Fibroblast of skin of right biceps (primary cell): ENCODE results near the gene IST1.

Experiments
- DNase-seq: peaks from one replicate; pipeline ENCODE4 v3.0.0-alpha.2; 2013

The IST1 gene

DNA sequence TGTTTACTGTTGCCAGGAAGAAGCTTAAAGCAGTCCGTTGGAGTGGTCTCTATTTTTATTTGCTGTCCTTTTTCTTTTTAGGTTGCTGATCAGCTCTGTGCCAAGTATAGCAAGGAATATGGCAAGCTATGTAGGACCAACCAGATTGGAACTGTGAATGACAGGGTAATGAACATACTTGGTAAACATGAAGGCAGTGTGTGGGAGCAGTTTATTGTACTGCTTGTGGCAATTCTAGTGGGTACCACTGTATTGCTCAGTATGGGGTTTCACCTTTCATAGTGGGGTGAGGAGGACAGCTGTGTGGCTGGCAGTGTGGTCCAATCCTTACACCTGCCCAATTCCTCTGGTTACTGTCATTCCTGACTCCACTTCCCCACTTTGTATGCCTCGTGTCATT, 25.3 kb downstream of the IST1 start:
- DNase-seq, result no peak

DNA sequence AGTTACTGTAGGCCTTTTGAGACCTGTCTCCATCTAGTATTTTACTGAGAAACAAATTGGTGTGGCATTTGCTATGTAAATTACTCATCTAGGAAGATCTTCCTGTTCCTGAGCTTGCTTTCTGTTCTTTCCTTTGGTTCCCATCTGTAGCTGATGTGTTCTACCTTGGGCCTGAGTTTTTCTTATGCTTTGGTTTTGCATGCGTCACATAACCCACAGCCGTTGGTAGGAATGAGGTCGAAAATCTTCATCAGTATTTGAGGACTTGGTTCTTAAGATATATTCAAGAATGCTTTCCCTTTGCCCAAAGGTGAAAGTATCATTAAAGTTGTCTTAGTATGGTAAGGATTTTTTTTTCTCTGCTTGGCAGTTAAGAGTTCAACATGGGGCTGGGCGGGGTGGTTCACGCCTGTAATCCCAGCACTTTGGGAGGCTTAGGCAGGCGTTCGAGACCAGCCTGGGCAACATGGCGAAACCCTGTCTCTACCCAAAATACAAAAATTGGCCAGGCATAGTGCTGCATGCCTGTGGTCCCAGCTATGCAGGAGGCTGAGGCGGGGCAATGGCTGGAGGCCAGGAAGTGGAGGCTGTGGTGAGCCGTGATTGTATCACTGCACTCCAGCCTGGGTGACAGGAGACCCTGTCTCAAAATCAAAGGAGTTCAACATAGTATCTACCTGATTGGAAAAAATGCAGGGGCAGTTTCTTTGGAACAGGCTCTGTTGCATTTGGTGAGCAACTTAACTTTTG, 28.8 kb downstream of the IST1 start:
- peak; percentile 45 for DNase-seq

DNA sequence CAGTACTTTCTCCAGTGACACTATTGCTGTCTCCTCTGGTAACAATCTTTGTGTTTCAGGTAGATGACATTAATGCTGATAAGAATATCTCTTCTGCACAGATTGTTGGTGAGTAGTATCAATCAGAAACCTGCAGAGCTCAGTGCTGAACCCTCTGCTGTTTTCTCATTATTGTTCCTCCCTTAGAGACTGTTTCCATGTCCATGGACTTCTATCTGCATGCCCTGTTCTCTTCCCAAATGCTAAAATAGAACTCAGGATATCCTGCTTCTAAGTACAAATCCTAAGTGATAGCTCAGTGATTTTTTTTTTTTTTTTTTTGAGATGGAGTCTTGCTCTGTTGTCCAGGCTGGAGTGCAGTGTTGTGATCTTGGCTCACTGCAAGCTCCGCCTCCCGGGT, 29.4 kb downstream of the IST1 start:
- no peak for DNase-seq

DNA sequence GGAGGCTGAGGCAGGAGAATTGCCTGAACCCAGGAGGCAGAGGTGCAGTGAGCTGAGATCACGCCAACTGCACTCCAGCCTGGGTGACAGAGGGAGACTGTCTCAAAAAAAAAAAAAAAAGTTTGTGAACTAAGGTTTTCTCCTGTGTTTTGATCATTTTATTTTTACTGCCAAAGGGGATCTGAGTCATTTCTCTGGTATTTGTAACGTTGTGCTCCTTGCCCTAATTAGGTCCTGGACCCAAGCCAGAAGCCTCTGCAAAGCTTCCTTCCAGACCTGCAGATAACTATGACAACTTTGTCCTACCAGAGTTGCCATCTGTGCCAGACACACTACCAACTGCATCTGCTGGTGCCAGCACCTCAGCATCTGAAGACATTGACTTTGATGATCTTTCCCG, 32.1 kb downstream of the IST1 start:
- DNase-seq, result peak; percentile 96

DNA sequence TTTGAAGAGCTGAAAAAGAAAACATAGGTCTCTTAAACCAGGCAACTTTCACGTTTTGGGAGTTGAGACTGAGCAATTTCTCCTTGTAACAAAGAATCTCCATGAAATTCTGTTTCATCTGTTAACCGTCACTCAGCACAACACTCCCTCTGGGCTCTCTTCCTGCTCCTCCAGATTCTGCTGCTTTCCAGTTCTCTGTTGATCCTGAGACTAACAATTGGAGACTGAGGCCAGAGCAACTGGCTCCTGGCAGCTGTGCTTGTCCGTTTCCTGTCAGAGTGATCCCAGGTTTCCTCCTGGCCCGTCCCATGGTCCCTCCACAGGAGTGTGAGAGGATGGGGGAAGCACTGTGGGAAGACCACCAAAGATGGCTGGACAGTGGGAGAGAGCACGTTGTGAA, 32.5 kb downstream of the IST1 start:
- no peak for DNase-seq

DNA sequence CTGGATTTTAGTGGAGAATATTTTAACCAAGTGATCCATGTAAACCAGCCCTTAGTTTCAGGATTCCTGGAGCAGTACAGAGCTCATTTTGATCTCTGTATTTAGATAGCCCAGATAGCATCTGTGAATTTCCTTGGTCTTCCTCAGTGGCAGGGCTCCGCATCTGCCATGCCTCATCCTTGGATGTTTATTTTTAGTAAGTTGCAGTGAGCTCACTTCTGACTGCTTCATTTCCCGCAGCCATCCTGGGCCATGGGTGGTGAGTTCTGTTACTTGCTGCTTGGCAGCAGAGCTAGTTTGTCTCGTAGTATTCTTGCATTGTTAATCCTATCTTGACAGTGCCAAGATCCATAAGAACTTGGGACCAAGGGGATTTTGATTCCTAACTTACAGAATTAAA, 33.7 kb downstream of the IST1 start:
- DNase-seq, result peak; percentile 77

DNA sequence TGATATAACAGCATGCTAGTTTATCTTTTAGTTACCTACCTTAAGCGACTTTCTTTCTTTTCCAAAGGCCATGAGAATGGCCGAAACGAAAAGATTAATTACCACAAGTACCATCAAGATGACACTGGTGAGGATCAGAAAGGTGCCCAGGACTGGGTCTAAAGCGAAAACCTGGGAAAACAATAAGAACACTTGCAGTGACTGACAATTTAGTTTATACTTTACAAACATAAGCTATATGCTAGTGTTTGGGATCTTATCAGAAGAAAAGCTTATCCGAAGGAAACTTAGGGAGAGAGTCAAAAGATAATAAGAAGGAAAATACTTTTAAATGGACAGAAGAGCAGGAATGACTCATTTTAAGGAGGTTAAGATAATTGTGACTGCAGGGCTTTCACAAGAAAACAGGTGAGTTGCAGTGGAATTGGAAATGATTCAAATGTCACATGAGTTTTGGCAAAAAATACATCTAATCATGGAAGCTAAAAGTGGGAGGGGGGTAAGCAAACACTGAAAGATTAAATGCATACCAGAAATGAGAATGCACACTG, 34.8 kb downstream of the IST1 start:
- DNase-seq, result no peak

DNA sequence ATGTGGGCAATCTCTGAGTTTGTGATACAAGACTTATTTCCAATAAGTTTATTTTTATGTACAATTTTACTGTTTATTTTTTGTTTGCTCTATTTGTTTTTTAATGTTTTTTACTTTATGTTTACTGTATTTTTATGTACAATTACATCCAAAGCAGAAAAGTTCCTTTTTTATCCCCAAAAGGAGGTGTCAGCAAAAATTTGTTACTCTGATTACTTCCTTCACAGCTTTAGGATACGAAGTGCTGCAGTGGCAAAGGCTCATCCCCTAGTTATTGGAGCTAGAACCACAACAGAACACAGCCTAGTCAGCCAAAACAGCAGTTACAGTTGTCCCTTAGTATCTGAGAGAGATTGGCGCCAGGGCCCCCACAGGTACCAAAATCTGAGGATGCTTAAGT, 35.7 kb downstream of the IST1 start:
- no peak for DNase-seq

DNA sequence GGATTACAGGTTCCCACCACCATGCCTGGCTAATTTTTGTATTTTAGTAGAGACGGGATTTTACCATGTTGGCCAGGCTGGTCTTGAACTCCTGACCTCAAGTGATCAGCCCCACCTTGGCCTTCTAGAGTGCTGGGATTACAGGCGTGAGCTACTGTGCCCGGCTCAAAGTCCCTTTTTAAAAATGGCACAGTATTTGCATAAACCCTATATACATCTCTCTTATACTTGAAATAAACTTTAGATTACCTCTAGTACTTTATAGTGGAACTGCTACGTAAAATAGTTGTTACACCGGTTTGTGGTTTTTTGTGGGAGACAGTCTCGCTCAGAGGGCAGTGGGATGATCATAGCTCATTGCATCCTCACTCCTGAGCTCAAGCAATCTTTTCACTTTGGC, 36.3 kb downstream of the IST1 start:
- DNase-seq, result no peak

DNA sequence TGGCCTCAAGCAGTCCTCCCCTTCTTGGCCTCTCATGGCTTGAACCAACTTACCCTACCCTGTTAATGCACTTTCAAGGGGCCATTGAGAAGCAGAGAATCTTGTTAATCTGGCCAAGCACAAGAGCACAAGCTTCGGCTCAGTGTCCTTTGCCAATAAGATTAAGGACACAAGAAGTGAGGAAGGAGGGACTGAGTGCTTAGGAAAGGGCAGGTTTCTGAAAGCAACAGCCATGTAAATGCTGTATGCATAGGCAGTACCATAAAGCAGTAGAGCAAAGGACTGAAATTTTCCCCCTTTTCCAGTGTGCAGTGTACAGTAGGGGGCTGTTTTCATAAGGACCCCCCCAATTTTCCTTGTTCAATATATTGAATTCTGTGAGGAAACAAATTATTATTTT, 37.7 kb downstream of the IST1 start:
- no peak for DNase-seq

DNA sequence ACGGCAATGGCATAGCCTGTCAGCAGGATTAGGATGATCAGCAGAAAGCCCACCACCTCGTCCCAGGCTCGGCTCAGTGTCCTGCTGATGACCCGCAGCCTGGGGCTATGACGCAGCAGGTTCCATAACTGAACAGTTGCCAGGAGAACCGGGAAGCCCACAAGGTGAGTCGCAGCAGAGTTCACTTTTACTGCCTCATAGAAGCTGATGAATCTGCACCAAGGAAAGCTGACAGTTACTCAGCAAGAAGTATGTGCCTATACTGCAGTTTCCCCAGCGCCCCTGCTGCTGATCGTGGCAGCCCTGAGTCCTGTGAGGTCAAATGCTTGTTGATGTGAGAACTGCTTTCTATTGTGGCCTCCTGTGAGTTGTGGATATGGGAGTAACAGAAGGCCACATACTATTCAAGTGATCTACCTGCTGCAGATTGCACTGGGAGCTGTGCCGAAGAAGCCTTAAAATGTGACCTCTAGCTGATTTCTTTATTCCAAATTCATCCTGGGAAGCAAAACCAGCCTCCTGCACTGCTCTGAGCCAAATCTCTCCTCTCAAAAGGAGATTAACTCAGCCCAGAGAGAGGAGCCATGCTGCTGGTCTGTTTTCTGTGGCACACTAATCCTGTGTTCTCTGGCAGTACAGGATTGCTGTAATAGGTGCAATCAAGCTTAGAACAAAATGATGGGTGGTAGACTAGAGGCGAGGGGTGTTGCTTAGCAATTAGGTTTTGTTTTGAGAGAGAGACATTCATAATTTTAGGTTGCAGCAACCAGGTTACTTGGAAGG, 38.8 kb downstream of the IST1 start:
- DNase-seq, result peak; percentile 76

DNA sequence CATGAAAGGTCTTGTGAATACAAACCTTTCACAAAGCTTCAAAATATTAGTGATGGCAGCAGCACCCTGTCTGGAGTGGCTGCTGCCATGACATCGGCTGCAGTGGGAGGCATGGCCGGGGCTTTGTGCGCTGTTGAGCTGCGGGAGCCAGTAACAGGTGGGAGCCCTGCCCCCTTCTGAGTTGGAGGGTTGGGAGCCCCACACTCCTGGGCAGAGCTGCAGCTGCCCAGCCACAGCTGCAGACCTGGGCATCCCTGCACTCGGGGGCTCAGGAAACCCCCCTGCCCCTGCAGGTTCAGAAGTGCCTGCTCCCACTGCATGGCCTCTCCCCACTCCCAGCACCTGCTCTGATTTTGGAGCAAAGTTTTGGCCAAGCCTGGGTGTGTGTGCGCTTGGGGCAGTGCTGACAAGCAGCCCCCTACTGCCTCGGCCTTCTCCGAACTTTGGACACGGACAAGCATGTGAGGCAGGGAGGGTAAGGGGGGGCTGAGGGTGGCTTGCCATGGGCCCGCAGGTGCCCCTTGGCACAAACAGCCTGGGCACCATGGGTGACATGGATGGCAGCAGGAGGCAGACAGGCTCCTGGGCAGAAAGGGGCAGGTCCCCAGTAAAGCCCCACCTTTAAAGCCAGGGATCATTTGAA, 42.7 kb downstream of the IST1 start:
- DNase-seq, result no peak

DNA sequence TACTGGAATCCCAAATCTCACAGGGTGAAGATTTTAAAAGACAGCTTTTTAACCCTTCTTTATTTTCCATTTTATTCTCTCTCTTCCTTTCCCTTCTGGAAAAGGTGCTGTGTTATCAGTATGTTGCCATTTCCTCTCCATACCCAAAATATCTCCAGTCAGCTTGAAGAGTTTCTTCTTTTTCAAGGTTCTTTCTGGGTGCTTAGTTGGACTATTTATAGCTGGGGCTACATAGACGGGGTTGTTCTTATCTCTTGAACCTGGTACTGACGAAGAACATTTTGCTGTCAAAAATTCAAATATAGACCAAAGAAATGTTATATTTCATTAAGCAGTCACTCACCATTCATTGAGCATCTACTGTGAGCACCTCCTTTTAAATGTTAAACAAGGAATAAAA, 48.6 kb downstream of the IST1 start:
- no peak for DNase-seq

DNA sequence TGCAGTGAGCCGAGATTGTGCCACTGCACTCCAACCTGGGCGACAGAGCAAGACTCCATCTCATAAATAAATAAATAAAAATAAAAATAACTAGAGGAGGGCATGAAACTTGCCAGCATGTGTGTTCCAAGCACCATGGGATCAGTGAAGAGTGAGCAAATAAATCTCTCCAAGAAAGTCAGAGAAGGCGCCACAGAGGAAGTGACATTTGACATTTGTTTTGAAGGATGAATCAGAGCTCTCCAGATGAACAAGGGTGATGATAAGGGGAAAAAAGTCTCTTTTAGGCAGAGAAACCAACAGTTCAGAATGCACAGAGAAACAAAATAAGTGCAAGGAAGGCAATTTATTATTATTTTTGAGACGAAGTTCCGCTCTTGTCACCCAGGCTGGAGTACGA, 50.3 kb downstream of the IST1 start:
- no peak for DNase-seq

DNA sequence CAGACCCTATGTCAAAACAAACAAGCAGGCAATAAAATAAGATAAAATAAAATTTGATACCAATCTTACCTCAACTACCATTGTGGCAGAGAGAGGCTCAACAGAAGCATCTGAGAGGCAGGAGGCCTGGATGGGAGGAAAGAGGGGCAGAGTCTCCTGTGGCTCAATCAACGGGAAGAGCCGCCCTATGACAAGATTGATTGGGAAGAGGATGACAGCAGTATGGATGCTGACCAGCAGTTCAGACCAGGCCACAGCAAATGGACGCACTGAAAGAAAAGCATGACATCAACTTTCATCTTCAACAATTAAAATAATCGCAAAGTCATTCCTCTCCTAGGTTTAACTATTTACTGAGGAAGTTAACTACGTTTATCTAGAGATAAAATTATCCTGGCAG, 57.5 kb downstream of the IST1 start:
- no peak for DNase-seq

DNA sequence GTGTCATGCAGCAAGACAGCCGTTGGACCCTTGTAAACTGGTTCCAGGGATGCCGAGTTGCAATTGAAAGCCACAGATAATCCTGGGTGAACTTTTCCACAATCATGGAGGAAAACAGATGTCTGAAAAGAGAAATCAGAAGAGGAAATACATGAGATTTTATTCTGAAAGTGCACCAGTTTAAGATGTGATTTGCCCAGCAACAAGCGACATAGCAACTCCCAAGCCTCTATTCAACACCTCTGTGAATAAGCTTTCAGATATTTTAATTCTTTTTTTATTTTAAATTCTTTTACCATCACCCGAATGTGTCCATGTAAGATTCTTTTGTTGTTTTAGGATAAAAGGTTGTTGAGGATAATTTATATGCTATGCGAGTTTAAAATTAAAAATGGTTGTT, 58.8 kb downstream of the IST1 start:
- no peak for DNase-seq

DNA sequence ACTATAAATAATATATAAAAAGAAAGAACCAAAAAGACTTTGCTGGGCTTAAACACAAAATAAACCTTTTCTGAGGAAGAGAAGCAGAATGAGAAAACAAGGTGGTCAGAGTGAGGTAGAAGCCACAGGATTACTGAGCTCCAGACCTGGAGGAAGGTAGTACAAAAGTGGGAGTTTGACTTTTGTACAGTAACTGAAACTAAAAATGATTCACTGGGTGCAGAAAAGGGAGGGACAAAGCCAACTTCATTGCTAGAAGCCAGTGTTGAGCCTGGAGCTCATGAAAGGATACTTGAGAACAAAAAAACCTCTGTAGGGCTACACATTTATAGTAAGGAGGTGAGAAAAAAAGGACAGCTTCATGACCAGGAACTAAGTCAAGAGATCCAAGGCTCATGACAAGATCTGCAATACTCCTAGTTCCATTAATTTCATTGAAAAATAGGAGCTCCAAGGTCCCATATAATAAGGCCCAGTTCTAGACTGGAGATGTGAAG, 59.4 kb downstream of the IST1 start:
- DNase-seq, result no peak

DNA sequence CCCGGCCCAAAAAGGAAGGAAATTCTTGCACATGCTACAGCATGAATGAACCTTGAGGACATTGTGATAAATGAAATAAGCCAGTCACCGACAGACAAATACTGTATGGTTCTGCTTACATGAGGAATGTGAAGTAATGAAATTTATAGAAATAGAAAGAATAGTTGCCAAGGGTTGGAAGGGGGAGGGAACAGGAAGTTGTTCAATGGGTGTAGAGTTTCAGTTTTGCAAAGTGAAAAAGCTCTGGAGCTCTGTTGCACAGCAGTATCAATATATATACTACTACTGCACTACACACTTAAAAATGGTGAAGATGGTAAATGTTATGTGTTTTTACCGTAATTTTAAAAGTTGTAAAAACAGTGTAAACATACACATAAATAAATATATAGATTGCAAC, 61.2 kb downstream of the IST1 start:
- DNase-seq, result peak; percentile 10

DNA sequence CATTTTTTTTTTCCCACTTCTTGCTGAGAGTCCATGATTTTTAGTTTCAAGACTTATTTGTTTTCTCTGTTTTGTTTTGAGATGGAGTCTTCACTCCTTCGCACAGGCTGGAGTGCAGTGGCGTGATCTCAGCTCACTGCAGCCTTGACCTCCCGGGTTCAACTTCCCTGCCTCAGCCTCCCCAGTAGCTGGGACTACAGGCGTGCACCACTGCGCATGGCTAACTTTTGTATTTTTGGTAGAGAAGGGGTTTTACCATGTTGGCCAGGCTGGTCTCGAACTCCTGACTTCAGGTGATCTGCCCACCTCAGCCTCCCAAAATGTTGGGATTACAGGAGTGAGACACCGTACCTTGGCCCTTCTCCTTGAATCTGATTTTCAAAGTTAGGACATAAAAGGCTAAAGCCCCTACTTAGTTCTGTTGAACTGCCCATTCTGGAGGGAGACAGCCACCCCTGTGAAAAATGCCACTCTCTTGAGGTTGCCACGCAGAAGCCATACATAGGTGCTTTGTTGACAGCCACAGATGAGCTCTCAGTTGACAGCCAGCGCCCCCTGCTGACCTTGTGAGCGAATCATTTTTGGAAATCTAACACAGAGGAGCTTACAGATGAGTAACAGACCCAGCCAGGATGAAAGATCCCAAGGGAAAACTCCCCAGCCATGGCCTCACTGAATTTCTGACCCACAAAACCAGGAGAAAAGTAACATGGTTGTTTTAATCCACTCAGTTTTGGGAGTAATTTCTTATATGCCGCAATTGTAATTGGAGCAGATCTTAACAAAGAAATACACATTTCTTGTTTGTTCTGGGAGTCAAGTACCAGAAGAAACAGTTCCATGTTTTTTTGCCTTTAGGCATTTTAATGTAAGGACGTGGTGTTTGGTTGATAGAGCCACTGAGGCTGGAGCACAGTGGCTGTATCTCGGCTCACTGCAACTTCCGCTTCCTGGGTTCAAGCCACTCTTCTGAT, 66.0 kb downstream of the IST1 start:
- peak; percentile 90 for DNase-seq

DNA sequence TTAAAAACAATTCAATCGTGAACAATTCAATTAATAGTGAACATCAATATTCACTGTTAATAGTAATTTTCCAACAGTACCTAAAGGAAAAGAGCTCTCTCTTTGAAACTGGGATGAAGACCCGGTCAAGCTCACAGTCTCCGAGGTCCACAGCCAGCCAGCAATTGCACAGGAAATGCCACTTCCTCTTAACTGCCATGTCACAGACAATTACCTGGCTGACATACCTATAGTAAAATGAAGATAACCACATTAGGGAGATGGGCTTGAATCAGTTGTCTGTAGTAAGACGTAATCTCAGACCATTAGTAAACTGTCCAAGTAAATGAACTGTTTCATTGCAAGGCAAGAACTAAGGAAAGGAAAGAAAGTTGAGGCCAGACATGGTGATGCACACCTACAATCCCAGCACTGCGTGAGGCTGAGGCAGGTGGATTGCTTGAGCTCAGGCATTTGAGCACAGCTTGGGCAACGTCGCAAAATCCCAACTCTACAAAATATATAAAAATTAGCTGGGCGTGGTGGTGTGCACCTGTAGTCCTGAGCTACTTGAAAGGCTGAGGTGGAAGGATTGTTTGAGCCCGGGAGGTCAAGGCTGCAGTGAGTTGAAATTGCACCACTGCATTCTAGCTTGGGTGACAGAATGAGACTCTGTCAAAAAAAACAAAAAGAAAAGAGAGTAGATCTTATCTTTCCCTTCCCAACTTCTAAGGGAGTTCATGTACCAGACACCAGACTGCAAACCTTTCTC, 68.0 kb downstream of the IST1 start:
- no peak for DNase-seq

DNA sequence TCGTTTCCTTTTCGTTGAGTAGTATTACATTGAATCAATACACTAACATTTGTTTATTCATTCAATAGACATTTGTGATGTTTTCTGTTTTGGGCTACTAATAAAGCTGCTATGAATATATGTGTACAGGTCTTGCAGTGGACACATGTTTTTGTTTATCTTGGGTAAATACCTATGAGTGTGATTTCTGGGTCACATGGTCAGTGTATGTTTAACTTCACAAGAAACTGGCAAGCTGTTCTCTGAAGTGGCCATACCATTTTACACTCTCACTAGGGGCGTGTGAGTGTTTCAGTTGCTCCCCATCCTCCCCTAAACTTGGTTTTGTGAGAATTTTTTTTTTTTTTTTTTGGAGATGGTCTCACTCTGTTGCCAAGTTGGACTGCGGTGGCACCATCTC, 69.9 kb downstream of the IST1 start:
- no peak for DNase-seq

DNA sequence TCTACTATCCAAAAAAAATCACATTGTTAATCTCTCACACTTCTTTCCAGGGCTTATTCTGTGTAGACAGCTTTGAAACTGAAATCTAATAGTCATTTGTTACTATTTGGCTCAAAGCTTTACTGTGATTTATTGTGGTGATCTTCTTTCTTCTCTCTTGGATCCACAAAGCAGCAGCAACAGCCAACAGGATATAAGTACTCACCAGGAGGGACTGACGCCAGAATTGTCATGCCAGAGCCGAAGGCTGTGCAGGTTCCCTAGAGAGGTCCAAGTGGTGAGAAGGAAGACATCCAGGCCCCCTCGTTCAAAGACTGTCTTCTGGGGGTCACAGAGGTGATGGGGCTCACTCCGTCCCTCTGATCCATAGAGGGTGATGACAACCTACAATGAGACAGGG, 71.6 kb downstream of the IST1 start:
- DNase-seq, result no peak
